GM11168 (cell line): Measurements from ENCODE around the gene METTL2A.
"Not testable (repeated sequence)": the region's sequence is repeated elsewhere in the genome, so short reads cannot be mapped to it uniquely, and the experiment has no call there.

ENCODE experiments used
- in situ Hi-C: fragments of 300-500 bp; cut with MboI; formaldehyde crosslinking; loops from one replicate; pipeline ENCODE4 v1.12.0; 2022; ENCODE audit warnings: low sequenced_read_pairs; ENCODE audit not compliant: unreplicated experiment

The METTL2A gene

DNA sequence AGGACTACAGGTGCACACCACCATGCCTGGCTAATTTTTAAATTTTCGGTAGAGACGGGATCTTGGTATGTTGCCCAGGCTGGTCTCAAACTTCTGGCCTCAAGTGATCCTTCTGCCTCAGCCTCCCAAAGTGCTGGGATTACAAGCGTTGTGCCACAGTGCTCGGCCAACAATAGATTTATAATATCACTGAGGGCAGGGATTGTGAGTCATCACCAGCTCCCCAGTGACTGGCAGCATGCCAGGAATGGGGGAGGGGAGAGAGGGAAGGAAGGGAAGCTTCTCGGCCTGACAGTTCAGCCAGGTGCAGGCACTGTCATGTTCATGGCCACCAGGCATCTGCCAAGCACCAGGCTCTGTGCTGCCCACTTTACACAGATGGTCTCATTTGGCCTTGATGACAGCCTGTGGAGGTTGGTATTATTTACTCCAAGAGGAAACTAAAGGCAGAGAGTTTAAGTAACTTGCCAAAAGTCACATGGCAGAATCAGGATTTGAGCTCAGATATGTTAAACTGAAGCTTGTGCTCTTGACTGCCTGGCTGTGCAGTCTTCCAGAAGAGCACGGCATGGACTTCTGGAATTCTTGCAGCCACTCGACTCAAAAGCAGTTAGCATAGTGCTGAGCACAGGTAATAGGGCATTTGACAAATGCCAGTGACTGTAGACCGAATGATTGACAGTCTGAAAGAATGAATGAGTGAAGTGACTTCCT is 47.1 kb downstream of the METTL2A start:
- in situ Hi-C loops: not testable (repeated sequence)

DNA sequence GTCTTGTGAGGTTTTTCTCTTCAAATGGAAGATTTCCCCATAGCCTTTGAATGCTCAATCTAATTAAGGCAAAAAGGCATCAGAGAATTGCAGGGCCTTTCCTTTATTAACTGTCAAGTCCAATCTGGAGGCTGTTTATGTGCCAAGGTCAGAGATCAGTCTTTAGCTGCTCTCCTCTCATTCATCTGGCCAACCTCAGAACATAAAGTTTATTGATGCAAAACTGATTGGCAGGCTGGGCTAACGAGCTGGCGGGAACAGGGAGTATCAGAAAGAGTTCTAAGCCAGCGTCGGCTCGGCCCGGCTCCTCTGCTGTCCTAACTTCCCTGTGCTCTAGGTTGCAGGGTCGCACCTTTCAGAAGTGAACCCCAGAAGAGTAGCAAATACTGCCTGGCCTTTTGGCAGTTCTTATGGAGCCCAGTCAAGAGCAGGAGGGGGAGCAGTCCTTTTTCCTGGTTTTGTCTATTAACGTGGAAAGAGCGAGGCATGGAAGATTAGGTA is 47.7 kb downstream of the METTL2A start:
- in situ Hi-C loops: not testable (repeated sequence)

DNA sequence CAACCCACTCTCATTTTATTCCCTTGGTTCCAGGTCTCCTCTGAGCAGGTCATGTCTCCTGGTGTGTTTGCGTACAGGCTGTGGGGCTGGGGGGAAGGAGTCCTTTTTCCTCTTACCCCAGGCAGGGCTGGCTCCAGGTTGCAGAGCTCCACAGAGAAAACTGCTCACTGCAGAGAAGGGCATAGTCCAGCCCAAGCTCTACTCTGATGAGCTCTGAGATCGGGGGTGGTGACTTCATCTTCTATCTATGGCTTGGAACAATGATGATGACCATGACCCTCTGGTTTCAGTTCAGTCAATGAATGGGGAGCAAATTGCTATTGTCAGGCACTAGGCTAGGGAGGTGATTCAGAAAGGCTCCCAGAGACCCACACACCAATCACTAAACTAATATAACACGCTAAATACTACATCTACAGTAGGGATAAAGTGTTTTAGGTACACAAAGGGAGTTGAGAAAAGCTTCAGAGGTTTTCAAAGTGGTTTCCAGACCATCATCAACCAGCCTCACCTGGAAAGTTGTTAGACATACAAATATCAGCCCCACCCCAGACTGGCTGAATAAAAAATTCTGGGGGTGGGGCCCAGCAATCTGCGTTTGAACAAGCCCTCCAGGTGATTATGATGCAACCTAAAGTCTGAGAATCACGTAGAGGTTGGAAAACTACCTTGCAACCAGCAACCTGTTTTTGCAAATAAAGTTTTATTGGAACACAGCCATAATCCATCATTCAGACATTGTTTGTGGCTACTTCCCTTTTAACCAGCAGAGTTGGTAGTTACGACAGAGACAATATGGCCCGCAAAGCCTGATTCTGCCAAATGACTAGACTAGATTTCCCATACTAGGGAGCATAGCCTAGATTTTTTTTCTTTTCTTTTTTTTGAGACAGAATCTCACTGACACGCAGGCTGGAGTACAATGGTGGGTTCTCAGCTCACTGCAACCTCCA is 49.6 kb downstream of the METTL2A start:
- in situ Hi-C loops: not testable (repeated sequence)

DNA sequence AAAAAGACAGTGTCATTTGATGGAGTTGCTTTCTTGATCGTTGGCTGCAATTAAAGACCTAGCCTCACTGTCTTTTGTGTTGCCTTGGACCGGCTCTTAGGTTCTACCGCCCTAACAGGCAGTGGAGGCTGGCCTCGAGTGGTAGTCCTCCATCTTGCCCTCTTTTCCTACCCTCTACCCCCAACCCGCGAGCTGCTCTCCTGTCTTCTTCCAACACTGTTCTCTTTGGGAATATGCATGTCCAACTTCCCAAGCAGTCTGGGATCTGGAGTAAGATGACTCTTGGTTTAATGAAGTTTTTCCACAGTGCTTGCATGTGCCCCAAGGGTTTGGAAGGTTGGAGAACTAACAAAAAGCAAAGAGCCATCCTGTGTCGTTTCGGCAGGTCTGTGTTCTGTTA is 53.4 kb downstream of the METTL2A start:
- in situ Hi-C loops: not testable (repeated sequence)

DNA sequence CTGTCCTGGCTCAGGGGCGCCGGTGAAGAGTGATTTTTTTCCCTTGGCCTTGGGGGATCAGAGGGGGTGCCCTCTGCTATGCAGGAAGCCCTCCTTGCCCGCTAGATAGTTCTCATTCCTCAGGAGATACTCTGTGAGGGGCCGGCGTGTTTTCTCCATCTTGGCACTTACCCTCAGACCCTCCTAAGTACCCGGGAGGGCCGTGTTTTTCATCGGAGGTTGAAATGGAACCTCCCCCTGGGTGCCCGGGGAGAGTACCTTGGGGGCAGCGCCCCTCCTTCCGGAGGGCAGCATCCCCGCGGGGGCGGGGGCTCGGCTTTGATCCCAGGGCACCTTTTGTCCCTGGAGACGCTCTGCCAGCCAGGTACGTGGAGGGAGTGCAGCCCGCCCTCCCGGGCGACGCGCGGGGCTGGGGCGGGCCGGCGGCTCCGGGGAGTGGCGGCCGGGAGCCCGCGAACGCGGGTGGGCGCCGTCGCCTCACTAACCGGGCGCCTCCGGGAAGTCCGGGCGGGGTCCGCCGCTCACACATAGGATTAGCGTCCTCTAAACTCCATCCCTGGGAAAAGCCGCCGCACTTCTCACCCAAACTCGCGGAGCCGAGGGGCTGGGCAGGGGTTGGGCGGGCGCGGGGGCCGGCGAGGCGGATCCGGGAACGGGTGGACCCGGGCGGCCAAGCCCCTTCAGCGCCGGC is 54.2 kb downstream of the METTL2A start:
- in situ Hi-C loops: not testable (repeated sequence)

DNA sequence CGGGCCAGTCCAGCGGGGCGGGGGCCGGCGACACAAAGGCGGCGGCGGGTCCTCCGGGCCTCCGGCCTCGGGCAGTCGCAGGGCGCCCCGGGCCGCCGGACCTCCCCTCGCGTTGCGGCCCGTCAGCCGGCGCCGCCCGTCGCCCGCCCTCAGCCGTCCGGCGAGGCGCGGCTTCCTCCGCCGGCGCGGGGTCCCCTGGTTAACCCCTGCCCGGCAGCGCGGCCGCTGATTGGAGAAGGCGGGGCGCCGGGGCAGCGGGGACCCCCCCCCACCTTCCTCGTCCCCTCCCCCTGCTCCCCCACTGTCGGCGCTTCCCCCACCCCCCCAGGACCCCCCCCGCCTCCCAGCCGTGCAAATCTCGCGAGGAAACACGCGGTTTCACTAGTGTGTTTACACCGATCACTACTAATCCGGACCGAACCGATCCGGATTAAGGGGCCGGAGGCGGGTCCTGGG is 54.8 kb downstream of the METTL2A start, which contains the start of gene TLK2:
TSS of gene TLK2 (plus strand) at position 402 of the 456 bp plus-strand sequence. CDS start 2,301 bp downstream, outside the sequence.
- in situ Hi-C loops: no loop called here

DNA sequence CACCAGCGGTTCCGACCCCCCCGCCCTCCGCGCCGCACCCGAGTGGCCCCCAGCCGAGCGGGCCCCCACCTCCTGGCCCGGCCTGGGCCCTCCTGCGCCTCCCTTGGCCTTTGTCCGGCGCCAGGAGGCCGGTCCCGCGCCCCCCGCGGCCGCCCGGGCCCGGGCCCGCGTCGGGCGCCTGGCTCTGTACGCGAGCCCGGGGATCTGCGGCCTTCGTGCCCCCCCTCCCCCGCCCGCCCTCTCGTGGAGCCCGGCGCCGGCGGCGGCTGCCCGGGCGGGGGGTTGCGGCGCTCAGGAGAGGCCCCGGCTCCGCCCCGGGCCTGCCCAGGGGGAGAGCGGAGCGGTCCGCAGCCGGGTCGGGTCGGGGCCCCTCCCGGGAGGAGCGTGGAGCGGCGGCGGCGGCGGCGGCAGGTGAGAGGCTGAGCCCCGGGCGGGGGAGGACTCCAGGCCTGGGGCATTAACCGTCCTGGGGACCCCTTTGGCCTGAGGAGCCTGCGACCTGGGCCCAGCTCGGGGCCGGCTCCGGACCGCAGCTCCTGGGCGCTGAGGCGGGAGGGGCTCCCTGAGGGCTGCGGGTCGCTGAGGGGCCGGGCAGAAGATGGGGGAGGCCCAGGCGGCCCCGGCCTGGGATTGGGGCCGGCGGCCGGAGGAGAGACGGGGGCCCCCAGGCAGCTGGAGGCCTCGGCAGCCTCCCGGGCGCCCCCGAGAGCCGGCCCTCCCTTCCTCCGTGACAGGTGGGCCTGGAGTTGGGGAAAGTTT is 55.4 kb downstream of the METTL2A start:
- in situ Hi-C loops: not testable (repeated sequence)

DNA sequence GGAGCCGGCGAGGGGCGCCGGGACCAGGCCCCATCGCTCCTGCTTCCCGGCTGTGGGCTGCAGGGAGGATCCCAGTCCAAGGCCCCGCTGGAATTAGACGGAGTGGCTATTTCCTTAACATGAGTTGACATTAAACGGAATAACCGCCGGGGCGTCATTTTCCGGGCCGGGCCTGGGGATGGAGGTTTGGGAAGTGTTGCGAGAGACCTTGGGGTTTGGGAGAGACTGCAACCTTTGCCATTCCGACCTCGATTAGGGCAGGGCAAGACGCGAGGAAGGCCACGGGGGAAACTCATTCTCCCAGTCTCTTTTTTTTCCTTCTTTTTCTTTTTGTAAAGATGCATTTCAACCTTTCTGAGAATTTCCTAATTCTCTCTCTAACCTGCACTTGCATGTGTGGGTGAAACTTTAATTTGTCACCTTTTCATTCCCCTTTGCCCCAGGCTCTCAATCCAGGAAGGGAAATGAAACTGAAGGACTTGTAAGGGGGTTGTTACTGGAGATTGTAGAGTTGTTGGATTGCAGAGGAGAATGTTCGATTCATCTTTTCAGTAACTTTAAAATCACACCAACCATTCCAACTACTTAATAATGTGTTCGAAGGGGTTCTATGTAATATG is 56.1 kb downstream of the METTL2A start:
- in situ Hi-C loops: not testable (repeated sequence)

DNA sequence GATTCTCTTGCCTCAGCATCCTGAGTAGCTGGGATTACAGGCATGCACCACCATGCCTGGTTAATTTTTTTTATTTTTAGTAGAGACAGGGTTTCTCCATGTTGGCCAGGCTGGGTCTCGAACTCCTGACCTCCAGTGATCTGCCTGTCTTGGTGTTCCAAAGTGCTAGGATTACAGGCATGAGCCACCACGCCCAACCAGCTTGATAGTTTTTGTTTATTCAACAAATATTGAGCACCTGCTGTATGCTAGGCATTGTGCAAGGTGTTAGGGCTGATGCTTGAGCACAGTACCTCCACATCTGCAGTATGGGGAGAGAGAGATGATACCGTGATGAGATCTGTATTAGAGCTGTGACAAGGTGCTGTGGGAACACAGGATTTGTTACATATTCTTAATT is 58.9 kb downstream of the METTL2A start:
- in situ Hi-C loops: not testable (repeated sequence)

DNA sequence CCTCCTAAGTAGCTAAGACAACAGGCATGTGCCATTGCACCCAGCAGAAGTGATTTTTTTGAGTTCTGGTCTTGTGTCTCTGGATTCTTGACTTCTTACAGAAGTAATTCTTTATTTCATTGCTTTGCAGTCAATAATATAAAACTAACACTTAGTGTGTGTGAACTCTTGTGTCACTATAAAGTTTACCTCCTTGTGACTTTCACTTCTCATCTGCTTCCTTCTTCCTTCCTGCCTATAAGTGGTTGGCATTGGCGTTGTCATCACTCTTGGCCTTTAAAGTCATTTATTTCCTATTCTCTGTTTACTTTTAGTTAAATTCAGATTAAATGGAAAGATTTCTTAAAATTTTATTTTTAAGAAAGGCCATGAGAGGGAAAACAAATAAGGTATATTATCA is 67.3 kb downstream of the METTL2A start:
- in situ Hi-C loops: not testable (repeated sequence)

DNA sequence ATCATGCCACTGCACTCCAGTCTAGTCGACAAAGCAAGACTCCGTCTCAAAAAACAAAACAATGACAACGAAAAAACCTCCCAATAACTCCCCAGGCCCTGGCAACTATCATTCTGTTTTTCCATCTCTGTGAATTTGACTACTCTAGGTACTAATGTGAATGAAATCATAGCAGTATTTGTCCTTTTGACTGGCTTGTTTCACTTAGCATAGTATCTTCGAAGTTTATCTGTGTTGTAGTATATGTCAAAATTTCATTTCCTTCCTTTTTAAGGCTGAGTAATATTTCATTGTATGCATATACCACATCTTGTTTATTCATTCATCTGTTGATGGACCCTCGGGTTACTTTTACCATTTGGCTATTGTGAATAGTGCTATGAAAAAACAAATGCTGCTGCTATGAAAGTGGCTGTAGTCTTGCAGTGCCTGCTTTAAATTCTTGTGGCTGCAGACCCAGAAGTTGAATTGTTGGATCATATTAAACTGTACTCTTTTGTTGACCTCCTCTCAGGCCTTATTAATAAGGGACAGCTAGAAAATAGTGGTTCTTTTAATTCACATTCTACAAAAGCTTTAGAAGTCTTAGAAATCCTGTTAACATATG is 69.5 kb downstream of the METTL2A start:
- in situ Hi-C loops: not testable (repeated sequence)

DNA sequence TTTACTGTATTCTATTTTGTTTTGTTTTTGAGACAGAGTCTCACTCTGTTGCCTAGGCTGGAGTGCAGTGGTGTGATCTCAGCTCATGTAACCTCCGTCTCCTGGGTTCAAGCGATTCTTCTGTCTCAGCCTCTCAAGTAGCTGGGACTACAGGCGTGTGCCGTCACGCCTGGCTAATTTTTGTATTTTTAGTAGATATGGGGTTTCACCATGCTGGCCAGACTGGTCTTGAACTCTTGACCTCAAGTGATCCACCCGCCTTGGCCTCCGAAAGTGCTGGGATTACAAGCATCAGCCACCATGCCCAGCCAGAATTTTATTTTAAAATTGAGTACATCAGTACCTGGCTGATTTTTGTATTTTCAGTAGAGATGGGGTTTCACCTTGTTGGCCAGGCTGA is 70.4 kb downstream of the METTL2A start:
- in situ Hi-C loops: not testable (repeated sequence)

DNA sequence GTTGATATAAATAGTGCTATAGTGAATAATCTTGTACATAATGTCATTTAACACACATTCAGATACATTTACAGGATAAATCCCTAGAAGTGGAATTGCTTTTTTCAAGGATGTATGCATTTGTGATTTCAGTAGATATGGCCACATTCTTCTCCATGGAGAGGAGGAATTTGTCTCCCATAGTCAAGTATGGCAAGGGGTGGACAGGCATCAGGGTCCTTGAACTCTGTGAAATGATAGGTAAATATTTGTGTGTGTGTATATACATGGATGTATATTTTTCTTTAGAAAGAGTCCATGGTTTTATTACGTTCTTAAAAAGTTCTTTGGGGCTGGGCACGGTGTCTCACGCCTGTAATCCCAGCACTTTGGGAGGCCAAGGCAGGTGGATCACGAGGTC is 72.6 kb downstream of the METTL2A start:
- in situ Hi-C loops: not testable (repeated sequence)

DNA sequence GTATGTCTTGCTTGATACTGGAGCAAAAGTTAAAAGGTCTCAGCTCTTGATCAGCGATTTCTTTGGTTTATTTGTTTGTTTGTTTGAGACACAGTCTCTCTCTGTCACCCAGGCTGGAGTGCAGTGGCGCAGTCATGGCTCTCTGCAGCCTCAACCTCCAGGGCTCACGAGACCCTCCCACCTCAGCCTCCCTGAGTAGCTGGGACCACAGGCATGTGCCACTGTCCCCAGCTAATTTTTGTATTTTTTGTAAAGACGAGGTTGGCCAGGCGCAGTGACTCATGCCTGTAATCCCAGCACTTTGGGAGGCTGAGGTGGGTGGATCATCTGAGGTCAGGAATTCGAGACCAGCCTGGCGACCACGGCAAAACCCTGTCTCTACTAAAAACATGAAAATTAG is 75.1 kb downstream of the METTL2A start:
- in situ Hi-C loops: not testable (repeated sequence)
